Activated CD4-positive, CD25-positive, alpha-beta regulatory T cell treated with anti-CD3 and anti-CD28 coated beads, Interleukin-2, amount 50 U/mL, for 24 hours (primary cell): ENCODE results near the gene KRT73.

Source experiments
- ATAC-seq, 2 donors: fragments of 150-1000 bp; cut with Tn5 transposase; one replicate each; pipeline ENCODE4 v1.10.0; 2021; ENCODE audit warnings: mild to moderate bottlenecking in 1 of 2, moderate library complexity in 1 of 2

The KRT73 gene

GRCh38 chr12:52617403-52617785 lies 965 bp downstream of the KRT73 start:
- no peak for ATAC-seq

GRCh38 chr12:52616680-52617402 lies 1.5 kb downstream of the KRT73 start:
- ATAC-seq, result no peak

DNA sequence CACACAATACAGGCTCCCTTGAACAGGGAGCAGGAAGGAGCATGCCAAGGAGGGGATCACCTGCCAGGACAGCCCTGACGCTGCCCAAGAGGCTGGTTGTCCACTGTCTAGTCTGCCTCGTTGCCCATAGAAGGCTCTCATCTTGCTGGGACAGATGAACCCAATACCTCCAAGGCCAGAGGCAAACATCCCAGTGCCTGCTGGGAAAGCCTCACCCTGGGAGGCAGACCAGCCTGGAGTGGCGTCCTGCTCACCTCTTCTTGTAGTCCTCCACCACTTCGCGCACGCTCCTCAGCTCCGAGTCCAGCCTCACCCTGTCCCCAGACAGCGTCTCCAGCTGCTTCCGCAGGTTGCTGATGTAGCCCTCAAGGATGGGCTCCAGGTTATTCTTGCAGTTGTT lies 2.4 kb downstream of the KRT73 start:
- no peak for ATAC-seq

DNA sequence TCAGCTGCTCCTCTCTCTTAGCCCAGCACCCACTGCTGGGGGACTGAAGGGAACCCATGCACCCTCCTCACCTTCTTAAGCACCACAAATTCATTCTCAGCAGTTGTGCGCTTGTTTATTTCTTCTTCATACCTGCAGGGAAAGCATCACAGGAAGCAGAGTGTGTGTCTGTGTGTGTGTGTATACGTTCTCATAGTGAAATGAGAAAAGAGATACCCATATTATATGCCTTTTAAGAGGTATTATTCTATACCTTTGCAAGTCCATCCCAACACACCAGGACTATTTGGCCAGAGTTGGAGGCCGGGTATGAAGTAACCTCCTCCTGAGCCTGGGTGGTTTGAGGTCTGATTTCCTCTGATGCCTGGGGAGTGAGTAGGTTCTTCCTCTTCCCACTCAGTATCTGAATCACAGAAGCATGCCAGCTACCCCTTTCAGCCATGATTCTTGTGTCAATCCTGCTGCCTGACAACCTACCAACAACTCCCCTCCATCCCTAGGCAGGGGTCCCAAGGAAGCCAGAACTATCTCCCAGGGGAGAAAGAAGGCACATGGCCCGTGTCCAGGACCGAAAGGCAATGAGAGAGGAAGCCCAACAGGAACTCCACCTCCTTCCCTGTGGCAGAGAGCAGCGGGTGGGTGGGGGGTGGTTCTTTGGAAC lies 3.0 kb downstream of the KRT73 start:
- ATAC-seq, result peak; percentile 57 to 69

DNA sequence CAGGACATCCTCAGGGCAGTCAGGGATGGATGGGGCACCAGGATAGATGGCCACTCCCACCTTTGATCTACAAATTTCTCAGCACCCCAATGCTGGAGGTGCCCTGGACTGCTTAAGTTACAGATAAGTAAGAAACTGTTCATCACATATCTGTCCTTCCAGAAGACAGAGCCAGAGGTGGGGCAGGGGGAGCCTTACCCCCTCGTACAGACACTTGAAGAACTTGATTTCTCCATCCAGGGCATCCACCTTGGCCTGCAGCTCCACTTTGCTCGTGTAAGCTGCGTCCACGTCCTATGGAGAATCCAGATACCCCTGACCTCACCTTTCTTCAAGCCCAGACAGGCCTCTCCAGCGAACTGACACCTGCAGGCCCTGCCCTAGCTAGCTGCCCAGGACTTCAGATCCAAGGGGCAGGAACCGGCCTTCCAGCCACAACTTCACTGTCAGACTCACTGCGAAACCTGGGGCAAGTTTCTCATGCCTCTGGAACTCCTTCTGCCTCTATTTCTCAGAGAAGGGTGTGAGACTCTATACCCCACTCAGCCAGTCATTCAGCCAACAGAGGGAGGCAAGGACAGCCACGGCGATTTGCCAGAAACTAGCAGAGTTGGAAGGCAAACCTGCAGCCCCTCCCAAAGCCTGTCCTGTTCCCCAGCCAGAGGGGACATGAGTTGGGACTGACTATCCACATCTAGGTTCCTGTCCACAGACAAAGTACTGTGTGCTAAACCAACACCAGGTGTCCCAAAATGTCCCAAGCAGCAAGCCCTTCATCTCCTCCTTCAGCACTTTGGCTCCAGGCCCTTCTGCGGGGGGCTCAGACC lies 3.8 kb downstream of the KRT73 start:
- ATAC-seq, result no peak

DNA sequence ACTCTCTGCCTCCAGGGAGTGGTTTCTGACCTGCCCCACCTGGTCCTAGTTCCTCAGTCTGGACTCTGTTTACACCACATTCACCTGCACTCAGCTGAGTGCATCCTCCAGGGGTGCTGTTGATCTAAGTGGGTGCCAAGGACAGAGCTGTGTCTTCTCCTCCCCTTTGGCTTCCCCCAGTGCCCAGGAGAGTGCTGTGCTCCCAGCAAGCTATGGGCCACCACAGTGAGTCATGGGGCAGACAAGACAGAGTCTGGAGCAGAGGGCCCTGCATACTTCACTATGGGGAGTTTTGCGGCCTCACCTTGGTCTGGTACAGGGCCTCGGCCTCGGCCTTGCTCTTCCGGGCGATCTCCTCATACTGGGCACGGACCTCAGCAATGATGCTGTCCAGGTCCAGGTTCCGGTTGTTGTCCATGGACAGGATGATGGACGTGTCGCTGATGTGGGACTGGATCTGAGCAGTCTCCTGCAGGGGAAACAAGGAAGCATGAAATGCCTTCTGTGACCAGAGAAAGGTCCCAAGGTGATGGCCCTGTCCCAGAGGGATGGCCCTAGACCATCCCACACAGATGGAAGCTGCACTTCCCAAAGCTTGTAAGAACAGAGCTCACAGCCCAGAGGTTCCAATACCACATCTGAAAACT lies 4.9 kb downstream of the KRT73 start:
- ATAC-seq, result no peak

GRCh38 chr12:52612431-52613383 lies 5.7 kb downstream of the KRT73 start:
- ATAC-seq, result no peak

- no peak for ATAC-seq
Observed at GRCh38 chr12:52611080-52611468, 7.3 kb downstream of the KRT73 start.

DNA sequence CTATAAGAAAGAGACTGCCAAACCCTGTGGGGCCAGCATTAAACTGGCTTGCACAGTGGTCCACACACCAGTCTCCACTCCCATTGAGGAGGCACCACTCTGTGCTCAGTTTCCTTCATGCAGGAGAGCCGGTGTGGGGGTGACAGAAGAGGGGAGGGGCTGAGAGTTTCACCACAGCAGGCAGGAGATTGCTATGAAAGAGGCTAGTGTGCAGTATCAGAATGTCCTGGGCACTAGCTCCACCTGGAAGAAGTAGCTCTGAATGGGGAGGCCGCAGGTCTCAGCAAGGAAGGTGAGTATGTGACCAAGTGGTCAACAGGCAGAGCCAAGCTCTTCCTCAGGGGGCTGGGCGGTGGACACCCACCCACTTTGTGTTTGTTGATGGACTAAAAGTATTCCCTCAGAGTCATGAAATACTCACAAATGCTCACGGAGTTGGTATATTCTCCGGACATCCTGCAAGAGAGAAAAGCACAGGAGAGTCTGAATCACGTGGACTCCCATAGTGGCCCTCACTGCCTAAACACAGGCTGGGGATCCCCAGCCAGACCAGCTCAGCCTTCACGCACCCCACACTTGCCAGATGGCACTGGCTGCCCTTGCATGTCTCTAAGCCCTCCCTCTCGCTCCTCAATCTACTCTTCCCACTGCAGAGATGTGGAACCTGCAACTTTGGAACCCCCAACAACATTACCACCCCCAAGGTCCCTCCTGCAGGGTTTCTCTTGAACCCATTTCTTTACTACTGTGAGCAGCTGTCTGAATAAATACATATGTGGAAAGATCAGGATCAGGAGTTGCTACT lies 9.3 kb downstream of the KRT73 start:
- no peak for ATAC-seq

DNA sequence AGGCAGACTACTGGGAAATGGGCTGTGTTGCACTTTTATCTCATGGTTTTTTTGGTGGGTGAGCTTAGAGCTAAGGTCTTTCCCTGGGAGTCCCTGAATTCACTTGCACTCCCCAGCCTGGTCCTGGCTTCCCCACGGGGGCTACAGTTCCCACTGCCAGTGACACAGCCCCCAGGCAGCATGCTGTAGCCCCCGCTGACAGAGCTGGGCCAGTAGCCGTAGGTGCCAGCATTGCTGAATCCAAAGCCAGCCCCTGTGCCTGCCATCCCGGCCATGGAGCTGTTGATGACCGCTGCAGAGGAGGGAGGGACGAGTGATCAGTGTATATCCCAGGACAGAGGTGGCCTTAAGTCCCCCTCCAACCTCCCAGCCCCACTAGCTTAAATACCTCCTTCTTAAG lies 10.2 kb downstream of the KRT73 start:
- no peak for ATAC-seq

- ATAC-seq, result no peak
Observed at GRCh38 chr12:52607314-52607713, 11.0 kb downstream of the KRT73 start.

DNA sequence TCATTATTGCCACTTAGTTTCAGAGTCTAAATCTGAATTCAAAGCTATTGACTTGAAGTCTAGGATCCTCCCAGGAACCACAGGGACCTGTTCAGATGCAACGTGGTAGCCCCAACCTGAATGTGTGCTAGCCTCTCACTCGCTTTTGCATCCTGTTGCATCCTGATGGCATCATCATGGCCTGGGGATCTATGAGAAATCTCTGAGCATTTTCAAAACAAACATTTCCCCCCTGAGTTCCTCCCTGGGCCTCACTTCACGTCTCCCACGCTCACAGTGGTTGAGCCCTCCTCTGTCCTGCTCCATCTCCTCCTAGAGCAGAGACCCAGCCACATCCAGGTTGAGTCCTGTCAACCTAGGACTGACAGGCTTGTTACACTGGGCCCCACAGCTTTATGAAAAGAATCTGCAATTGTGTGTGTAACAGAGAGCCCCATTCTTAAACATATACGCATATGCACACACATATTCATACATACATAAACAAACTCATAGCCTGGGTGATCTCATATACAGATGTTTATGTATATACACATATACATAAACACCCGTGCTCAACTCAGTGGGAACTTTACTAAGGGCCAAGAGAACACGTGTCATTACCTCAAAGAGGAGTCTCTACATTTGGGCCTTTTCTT lies 11.7 kb downstream of the KRT73 start:
- no peak for ATAC-seq

DNA sequence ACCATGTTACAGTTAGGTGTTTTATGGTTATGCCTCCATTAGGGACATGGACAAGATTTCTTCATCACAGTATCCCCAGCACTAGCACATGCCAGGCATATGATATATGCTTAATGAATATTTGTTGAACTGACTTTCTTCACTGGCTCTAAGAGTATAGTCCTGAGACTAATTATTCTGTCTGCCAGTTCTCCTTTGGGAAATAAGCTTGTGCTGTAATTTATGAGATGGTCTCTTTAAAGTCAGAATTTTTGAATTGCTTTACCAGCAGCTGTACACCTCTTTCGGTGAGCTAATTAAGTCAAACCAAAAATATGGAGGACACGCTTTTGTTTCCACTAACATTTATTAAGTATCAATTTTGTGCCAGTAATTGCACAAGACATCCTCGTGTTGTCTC lies 12.3 kb downstream of the KRT73 start:
- ATAC-seq, result no peak

DNA sequence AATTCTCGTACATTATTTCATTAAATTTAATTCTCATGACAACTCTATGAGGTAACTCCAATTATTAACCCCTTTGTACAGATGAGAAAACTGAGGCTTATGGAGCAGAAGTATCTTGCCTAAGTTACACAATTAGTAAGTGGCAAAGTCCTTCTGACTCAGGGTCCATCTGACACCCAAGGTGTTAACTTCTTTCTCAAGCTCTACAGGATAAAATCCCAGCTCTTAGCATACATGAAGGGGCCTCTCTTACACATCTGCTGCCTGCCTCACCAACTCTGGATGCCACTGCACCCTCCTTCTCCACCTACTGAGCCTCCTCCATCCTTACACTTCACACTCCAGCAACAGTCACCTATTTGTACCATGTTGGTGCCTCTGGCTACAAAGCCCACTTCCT lies 12.8 kb downstream of the KRT73 start:
- ATAC-seq, result no peak

- ATAC-seq, result no peak
Observed at GRCh38 chr12:52604859-52605258, 13.5 kb downstream of the KRT73 start.

GRCh38 chr12:52603314-52603713 lies 15.0 kb downstream of the KRT73 start:
- peak in 1 of 2 donors; percentile 38 for ATAC-seq

- ATAC-seq, result no peak
Observed at GRCh38 chr12:52602552-52602951, 15.8 kb downstream of the KRT73 start.

- no peak for ATAC-seq
Observed at GRCh38 chr12:52601671-52602070, 16.7 kb downstream of the KRT73 start.

- no peak for ATAC-seq
Observed at GRCh38 chr12:52600941-52601481, 17.3 kb downstream of the KRT73 start, which contains the start of gene KRT72. KRT72 (minus strand) TSS chr12:52601463; CDS start chr12:52601452, 11 bp downstream.

GRCh38 chr12:52600475-52600874 lies 17.9 kb downstream of the KRT73 start:
- no peak for ATAC-seq
